ENCODE data around the gene AAK1. TPM values are rescaled to one million over a fixed set of nuclear protein-coding genes. Genes with fewer than 3 reads are reported as not detected.

AAK1 gene
- total and polyA plus RNA-seq, 2 of the 13 experiments (the other 11 are each of a cell fraction or from before 2014, with no cell fraction given), result 9.8 to 10.3 TPM

GRCh38 chr2:69437751-69438154 is 205.8 kb downstream of the AAK1 start (continued):
- TF ChIP-seq, protein P1, sequence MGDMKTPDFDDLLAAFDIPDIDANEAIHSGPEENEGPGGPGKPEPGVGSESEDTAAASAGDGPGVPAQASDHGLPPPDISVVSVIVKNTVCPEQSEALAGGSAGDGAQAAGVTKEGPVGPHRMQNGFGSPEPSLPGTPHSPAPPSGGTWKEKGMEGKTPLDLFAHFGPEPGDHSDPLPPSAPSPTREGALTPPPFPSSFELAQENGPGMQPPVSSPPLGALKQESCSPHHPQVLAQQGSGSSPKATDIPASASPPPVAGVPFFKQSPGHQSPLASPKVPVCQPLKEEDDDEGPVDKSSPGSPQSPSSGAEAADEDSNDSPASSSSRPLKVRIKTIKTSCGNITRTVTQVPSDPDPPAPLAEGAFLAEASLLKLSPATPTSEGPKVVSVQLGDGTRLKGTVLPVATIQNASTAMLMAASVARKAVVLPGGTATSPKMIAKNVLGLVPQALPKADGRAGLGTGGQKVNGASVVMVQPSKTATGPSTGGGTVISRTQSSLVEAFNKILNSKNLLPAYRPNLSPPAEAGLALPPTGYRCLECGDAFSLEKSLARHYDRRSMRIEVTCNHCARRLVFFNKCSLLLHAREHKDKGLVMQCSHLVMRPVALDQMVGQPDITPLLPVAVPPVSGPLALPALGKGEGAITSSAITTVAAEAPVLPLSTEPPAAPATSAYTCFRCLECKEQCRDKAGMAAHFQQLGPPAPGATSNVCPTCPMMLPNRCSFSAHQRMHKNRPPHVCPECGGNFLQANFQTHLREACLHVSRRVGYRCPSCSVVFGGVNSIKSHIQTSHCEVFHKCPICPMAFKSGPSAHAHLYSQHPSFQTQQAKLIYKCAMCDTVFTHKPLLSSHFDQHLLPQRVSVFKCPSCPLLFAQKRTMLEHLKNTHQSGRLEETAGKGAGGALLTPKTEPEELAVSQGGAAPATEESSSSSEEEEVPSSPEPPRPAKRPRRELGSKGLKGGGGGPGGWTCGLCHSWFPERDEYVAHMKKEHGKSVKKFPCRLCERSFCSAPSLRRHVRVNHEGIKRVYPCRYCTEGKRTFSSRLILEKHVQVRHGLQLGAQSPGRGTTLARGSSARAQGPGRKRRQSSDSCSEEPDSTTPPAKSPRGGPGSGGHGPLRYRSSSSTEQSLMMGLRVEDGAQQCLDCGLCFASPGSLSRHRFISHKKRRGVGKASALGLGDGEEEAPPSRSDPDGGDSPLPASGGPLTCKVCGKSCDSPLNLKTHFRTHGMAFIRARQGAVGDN (CRISPR knock-in tag; IDR thresholded peaks at IDR 0.05), result 0 out of 2 replicates have a peak, but pooled peaks have one; percentile 5
- 0 out of 2 replicates have a peak, but pooled peaks have one; percentile 0 for TF ChIP-seq REPIN1 (CRISPR knock-in tag; IDR thresholded peaks at IDR 0.05; ENCODE audit: borderline replicate concordance, low read depth)
- TF ChIP-seq, protein P2, sequence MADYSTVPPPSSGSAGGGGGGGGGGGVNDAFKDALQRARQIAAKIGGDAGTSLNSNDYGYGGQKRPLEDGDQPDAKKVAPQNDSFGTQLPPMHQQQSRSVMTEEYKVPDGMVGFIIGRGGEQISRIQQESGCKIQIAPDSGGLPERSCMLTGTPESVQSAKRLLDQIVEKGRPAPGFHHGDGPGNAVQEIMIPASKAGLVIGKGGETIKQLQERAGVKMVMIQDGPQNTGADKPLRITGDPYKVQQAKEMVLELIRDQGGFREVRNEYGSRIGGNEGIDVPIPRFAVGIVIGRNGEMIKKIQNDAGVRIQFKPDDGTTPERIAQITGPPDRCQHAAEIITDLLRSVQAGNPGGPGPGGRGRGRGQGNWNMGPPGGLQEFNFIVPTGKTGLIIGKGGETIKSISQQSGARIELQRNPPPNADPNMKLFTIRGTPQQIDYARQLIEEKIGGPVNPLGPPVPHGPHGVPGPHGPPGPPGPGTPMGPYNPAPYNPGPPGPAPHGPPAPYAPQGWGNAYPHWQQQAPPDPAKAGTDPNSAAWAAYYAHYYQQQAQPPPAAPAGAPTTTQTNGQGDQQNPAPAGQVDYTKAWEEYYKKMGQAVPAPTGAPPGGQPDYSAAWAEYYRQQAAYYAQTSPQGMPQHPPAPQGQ (CRISPR knock-in tag; IDR thresholded peaks at IDR 0.05; ENCODE audit: borderline replicate concordance), result no peak
- TF ChIP-seq ZNF510 (CRISPR knock-in tag; IDR thresholded peaks at IDR 0.05; ENCODE audit: low read depth), result no peak; the same call in 1 of the 2 replicates
- 0 out of 2 replicates have a peak, but pooled peaks have one; percentile 5 for TF ChIP-seq ZNF33A (CRISPR knock-in tag; IDR thresholded peaks at IDR 0.05; ENCODE audit: borderline replicate concordance)
- no peak for TF ChIP-seq CHD2 (IDR thresholded peaks at IDR 0.05; ENCODE audit: low read depth, low read length)
- TF ChIP-seq, protein P3, sequence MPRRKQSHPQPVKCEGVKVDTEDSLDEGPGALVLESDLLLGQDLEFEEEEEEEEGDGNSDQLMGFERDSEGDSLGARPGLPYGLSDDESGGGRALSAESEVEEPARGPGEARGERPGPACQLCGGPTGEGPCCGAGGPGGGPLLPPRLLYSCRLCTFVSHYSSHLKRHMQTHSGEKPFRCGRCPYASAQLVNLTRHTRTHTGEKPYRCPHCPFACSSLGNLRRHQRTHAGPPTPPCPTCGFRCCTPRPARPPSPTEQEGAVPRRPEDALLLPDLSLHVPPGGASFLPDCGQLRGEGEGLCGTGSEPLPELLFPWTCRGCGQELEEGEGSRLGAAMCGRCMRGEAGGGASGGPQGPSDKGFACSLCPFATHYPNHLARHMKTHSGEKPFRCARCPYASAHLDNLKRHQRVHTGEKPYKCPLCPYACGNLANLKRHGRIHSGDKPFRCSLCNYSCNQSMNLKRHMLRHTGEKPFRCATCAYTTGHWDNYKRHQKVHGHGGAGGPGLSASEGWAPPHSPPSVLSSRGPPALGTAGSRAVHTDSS (CRISPR knock-in tag; conservative IDR thresholded peaks at IDR 0.05), result no peak
- TF ChIP-seq ZNF354B (CRISPR knock-in tag; IDR thresholded peaks at IDR 0.05), result peak; percentile 7; the same call in 1 of the 2 replicates
- 0 out of 2 replicates have a peak, but pooled peaks have one; percentile 16 for TF ChIP-seq CREM (IDR thresholded peaks at IDR 0.05)
- no peak for TF ChIP-seq CREM (CRISPR knock-in tag; IDR thresholded peaks at IDR 0.05)
- peak; percentile 4; the same call in 1 of the 2 replicates for TF ChIP-seq GFI1 (CRISPR knock-in tag; IDR thresholded peaks at IDR 0.05; ENCODE audit: borderline replicate concordance)
- TF ChIP-seq THYN1 (CRISPR knock-in tag; IDR thresholded peaks at IDR 0.05; ENCODE audit: borderline replicate concordance, low read depth), result peak; percentile 65; the same call in 1 of the 2 replicates
- no peak for TF ChIP-seq ZMYM4 (CRISPR knock-in tag; IDR thresholded peaks at IDR 0.05)
- TF ChIP-seq, protein P4, sequence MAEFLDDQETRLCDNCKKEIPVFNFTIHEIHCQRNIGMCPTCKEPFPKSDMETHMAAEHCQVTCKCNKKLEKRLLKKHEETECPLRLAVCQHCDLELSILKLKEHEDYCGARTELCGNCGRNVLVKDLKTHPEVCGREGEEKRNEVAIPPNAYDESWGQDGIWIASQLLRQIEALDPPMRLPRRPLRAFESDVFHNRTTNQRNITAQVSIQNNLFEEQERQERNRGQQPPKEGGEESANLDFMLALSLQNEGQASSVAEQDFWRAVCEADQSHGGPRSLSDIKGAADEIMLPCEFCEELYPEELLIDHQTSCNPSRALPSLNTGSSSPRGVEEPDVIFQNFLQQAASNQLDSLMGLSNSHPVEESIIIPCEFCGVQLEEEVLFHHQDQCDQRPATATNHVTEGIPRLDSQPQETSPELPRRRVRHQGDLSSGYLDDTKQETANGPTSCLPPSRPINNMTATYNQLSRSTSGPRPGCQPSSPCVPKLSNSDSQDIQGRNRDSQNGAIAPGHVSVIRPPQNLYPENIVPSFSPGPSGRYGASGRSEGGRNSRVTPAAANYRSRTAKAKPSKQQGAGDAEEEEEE (CRISPR knock-in tag; IDR thresholded peaks at IDR 0.05; ENCODE audit: borderline replicate concordance), result 0 out of 2 replicates have a peak, but pooled peaks have one; percentile 21
- no peak for TF ChIP-seq E2F2 (CRISPR knock-in tag; IDR thresholded peaks at IDR 0.05; ENCODE audit: borderline replicate concordance)
